Mucosa of rectum (tissue), 2 donors: ENCODE results near the gene GLDC.

ENCODE experiments used
- H3K27ac ChIP-seq, 2 donors: one replicate each; pipeline ENCODE4 v1.7.0; 2013; ENCODE audit warnings: inconsistent platforms in 2 of 2, low read depth in 2 of 2, low read length in 2 of 2
- H3K27me3 ChIP-seq, 2 donors: one replicate each; pipeline ENCODE4 v1.7.0; 2013; ENCODE audit warnings: low read length in 2 of 2; ENCODE audit not compliant: control insufficient read depth in 2 of 2, insufficient read depth in 2 of 2
- H3K36me3 ChIP-seq, 2 donors: one replicate each; pipeline ENCODE4 v1.7.0; 2013; ENCODE audit warnings: low read length in 2 of 2; ENCODE audit not compliant: control insufficient read depth in 2 of 2, insufficient read depth in 2 of 2
- H3K4me1 ChIP-seq, 2 donors: one replicate each; pipeline ENCODE4 v1.7.0; 2013; ENCODE audit warnings: low read length in 2 of 2, mild to moderate bottlenecking in 1 of 2; ENCODE audit not compliant: control insufficient read depth in 2 of 2, insufficient read depth in 2 of 2
- H3K4me3 ChIP-seq, 2 donors: one replicate each; pipeline ENCODE4 v1.7.0; 2013; ENCODE audit warnings: low read length in 2 of 2
- H3K9ac ChIP-seq, 2 donors: one replicate each; pipeline ENCODE4 v1.7.0; 2013; ENCODE audit warnings: low read length in 2 of 2, low read depth in 1 of 2, mild to moderate bottlenecking in 1 of 2
- H3K9me3 ChIP-seq, 2 donors: one replicate each; pipeline ENCODE4 v1.7.0; 2013; ENCODE audit warnings: low read length in 2 of 2; ENCODE audit not compliant: control insufficient read depth in 2 of 2
- donor health status: healthy.
- donor health status: Normal muscosa, but diverticular disease.

GLDC gene

GRCh38 chr9:6488395-6488794, 157.1 kb downstream of the GLDC start:
- H3K4me1 ChIP-seq = no peaks in the 10 kb centered on the region
- no peaks in the 10 kb centered on the region for H3K9me3 ChIP-seq
- H3K27ac ChIP-seq = no peak overlapping the region
- H3K9ac ChIP-seq = no peak overlapping the region
- H3K36me3 ChIP-seq = peaks cover 5 to 12% of the 10 kb centered on the region in 2 donors
- no peak overlapping the region for H3K4me3 ChIP-seq
- no peaks in the 10 kb centered on the region for H3K27me3 ChIP-seq

GRCh38 chr9:6484210-6484609, 161.3 kb downstream of the GLDC start:
- Histone ChIP-seq H3K36me3 (peaks cover 17 to 18% of the 10 kb centered on the region in 2 donors), H3K9ac (no peak overlapping the region), H3K4me1 (peaks cover 0 to 4% of the 10 kb centered on the region in 2 donors)

More at GRCh38 chr9:6484210-6484609, 161.3 kb downstream of the GLDC start:
- H3K27me3 ChIP-seq = no peaks in the 10 kb centered on the region
- no peaks in the 10 kb centered on the region for H3K9me3 ChIP-seq
- H3K4me3 ChIP-seq = no peak overlapping the region
- H3K27ac ChIP-seq = no peak overlapping the region
